Activated T-cell treated with anti-CD3 and anti-CD28 coated beads, Interleukin-2, amount 50 U/mL, for 72 hours (primary cell): ENCODE data around the gene ARMC6. TPM values are rescaled to one million over a fixed set of nuclear protein-coding genes. Genes with fewer than 3 reads are reported as not detected.
"Not testable (repeated sequence)": the region's sequence is repeated elsewhere in the genome, so short reads cannot be mapped to it uniquely, and the experiment has no call there.

Experiments used
- ATAC-seq, 2 donors: fragments of 150-1000 bp; cut with Tn5 transposase; replicated peaks in 1 of 2; 2 replicates each; pipeline ENCODE4 v1.10.0; 2021; ENCODE audit warnings: moderate library complexity in 2 of 2, mild to moderate bottlenecking in 1 of 2
- DNase-seq, 2 donors: peaks; one replicate each; pipeline ENCODE4 v3.0.0; 2021 to 2022; ENCODE audit warnings: mixed read lengths in 1 of 2
- H3K27ac Mint-ChIP-seq: one replicate; pipeline ENCODE4 v1.8.0; 2022; ENCODE audit warnings: mild to moderate bottlenecking, moderate library complexity, mixed read lengths
- H3K27me3 Mint-ChIP-seq: one replicate; pipeline ENCODE4 v1.8.0; 2022; ENCODE audit warnings: low read depth, mixed read lengths
- H3K36me3 Mint-ChIP-seq, 2 donors: one replicate each; pipeline ENCODE4 v1.8.0; 2022; ENCODE audit warnings: mixed read lengths in 2 of 2, mild to moderate bottlenecking in 1 of 2; ENCODE audit not compliant: insufficient read depth in 2 of 2
- H3K4me1 Mint-ChIP-seq: one replicate; pipeline ENCODE4 v1.8.0; 2022; ENCODE audit warnings: low read depth, mixed read lengths
- H3K4me3 Mint-ChIP-seq, 2 donors: one replicate each; pipeline ENCODE4 v1.8.0; 2022; ENCODE audit warnings: mild to moderate bottlenecking in 2 of 2, mixed read lengths in 2 of 2, moderate library complexity in 2 of 2
- H3K9me3 Mint-ChIP-seq, 2 donors: one replicate each; pipeline ENCODE4 v1.8.0; 2022; ENCODE audit warnings: mixed read lengths in 2 of 2
- total RNA-seq, 2 donors: library from RNA; stranded (reverse); gene quantifications; one replicate each; pipeline ENCODE4 v1.2.3, GENCODE V29; 2022

ARMC6 gene
- total RNA-seq, 2 donors from 2014 or later: 20.4 to 22.8 TPM

- not testable (repeated sequence) for DNase-seq, H3K27ac Mint-ChIP-seq, H3K4me1 Mint-ChIP-seq, H3K27me3 Mint-ChIP-seq, H3K9me3 Mint-ChIP-seq, H3K36me3 Mint-ChIP-seq, H3K4me3 Mint-ChIP-seq, ATAC-seq
These were observed 69.2 kb downstream of the ARMC6 start for GRCh38 chr19:19102566-19102965.

GRCh38 chr19:19103167-19103566, 69.8 kb downstream of the ARMC6 start:
- no peak overlapping the region for H3K27ac Mint-ChIP-seq
- DNase-seq: no peak
- H3K27me3 Mint-ChIP-seq: no peaks in the 10 kb centered on the region
- no peak overlapping the region for H3K4me3 Mint-ChIP-seq
- no peaks in the 10 kb centered on the region for H3K9me3 Mint-ChIP-seq
- H3K36me3 Mint-ChIP-seq: no peaks in the 10 kb centered on the region
- ATAC-seq: no peak
- no peaks in the 10 kb centered on the region for H3K4me1 Mint-ChIP-seq

GRCh38 chr19:19105365-19106055, 72.1 kb downstream of the ARMC6 start:
- Mint-ChIP-seq H3K36me3 (no peaks in the 10 kb centered on the region), H3K27me3 (no peaks in the 10 kb centered on the region), H3K4me1 (no peaks in the 10 kb centered on the region), H3K9me3 (no peaks in the 10 kb centered on the region), H3K27ac (no peak overlapping the region), H3K4me3 (no peak overlapping the region)
- DNase-seq: peak in 1 of 2 donors; percentile 4
- ATAC-seq: no peak

GRCh38 chr19:19106056-19106551, 72.7 kb downstream of the ARMC6 start:
- Mint-ChIP-seq H3K27me3 (no peaks in the 10 kb centered on the region), H3K27ac (no peak overlapping the region), H3K4me3 (no peak overlapping the region), H3K9me3 (no peaks in the 10 kb centered on the region), H3K4me1 (no peaks in the 10 kb centered on the region), H3K36me3 (no peaks in the 10 kb centered on the region)
- no peak for DNase-seq
- no peak for ATAC-seq

- H3K27me3 Mint-ChIP-seq, H3K4me1 Mint-ChIP-seq, ATAC-seq, H3K27ac Mint-ChIP-seq, H3K9me3 Mint-ChIP-seq, DNase-seq, H3K4me3 Mint-ChIP-seq, H3K36me3 Mint-ChIP-seq: not testable (repeated sequence)
These were observed 73.5 kb downstream of the ARMC6 start for GRCh38 chr19:19106938-19107337.

GRCh38 chr19:19107654-19108053, 74.3 kb downstream of the ARMC6 start:
- Mint-ChIP-seq H3K27me3 (no peaks in the 10 kb centered on the region), H3K4me1 (no peaks in the 10 kb centered on the region), H3K9me3 (no peaks in the 10 kb centered on the region), H3K4me3 (no peak overlapping the region), H3K36me3 (no peaks in the 10 kb centered on the region), H3K27ac (no peak overlapping the region)
- ATAC-seq (no peak), DNase-seq (no peak)

Other genes with a start within 250 kb of the ARMC6 start
- gene COMP, start 242.3 kb upstream of the ARMC6 start, total RNA-seq: not detected
- 10 to 100 TPM; 69.8 to 82.5 TPM for gene UPF1, start 201.6 kb upstream of the ARMC6 start, total RNA-seq
- gene CERS1, start 137.4 kb upstream of the ARMC6 start, total RNA-seq: not detected
- 100 to 1,000 TPM; 191 to 222 TPM for gene COPE, start 114.2 kb upstream of the ARMC6 start, total RNA-seq
- 10 to 100 TPM; 46.4 to 68.5 TPM for gene DDX49, start 113.9 kb upstream of the ARMC6 start, total RNA-seq
- gene HOMER3, start 92.4 kb upstream of the ARMC6 start, total RNA-seq: 1 to 10 TPM in 1 of 2 donors, under 1 TPM in 1; 0.86 to 1.8 TPM
- gene SUGP2, start 86 bp upstream of the ARMC6 start, total RNA-seq: 100 to 1,000 TPM; 106 to 122 TPM
- 10 to 100 TPM; 18.2 to 27.7 TPM for gene SLC25A42, start 30.4 kb downstream of the ARMC6 start, total RNA-seq
- gene TMEM161A, start 104.9 kb downstream of the ARMC6 start, total RNA-seq: 10 to 100 TPM; 16.1 to 17.6 TPM
- gene MEF2B, start 136.7 kb downstream of the ARMC6 start, total RNA-seq: 1 to 10 TPM; 2.1 to 6.4 TPM
- 10 to 100 TPM; 10.7 to 16.2 TPM for gene BORCS8, start 158.5 kb downstream of the ARMC6 start, total RNA-seq
- gene RFXANK, start 158.7 kb downstream of the ARMC6 start, total RNA-seq: 100 to 1,000 TPM in 1 of 2 donors, 10 to 100 TPM in 1; 83.8 to 107 TPM
- 10 to 100 TPM; 27.5 to 34.6 TPM for gene NR2C2AP, start 169.8 kb downstream of the ARMC6 start, total RNA-seq
- under 1 TPM in 1 of 2 donors, not detected in 1; 0.14 TPM for gene NCAN, start 178.4 kb downstream of the ARMC6 start, total RNA-seq
- not detected for gene TM6SF2, start 239.7 kb downstream of the ARMC6 start, total RNA-seq